Measurements from ENCODE around the gene GPANK1. TPM values are rescaled to one million over a fixed set of nuclear protein-coding genes. Genes with fewer than 3 reads are reported as not detected.
A peak's percentile ranks its signal among the peaks of the same experiment; 100 is the strongest.

GPANK1 gene
- total RNA-seq, 1 experiment from 2014 or later, result 32.0 TPM

- Histone ChIP-seq H3K4me3 (ENCODE audit: low read depth, low read length, poor library complexity, severe bottlenecking) (no peak overlapping the region), H3K4me1 (ENCODE audit: insufficient read depth, low read length, poor library complexity, severe bottlenecking) (no peaks in the 10 kb centered on the region), H3K9me3 (ENCODE audit: low read depth, low read length, poor library complexity, severe bottlenecking) (no peaks in the 10 kb centered on the region), H3K27me3 (replicated peaks; ENCODE audit: insufficient read depth, low read depth, low read length, poor library complexity) (no peaks in the 10 kb centered on the region), H3K36me3 (ENCODE audit: insufficient read depth, low read length, poor library complexity, severe bottlenecking) (peaks cover 100% of the 10 kb centered on the region), H3K27ac (ENCODE audit: low read depth, low read length, poor library complexity, severe bottlenecking) (peak overlapping the region; percentile 65)
- DNase-seq (ENCODE audit: low spot score), result no peak
- no peak for TF ChIP-seq CTCF (conservative IDR thresholded peaks at IDR 0.05; ENCODE audit: low read depth, low read length)
- no peak for TF ChIP-seq EZH2 (IDR thresholded peaks at IDR 0.05; ENCODE audit: borderline replicate concordance, low read depth, low read length, poor library complexity, severe bottlenecking)
- no TSS peak for BruUV-seq (replicated peaks)
- CTCF ChIA-PET, result no interaction called here
- intact Hi-C loops (cut with micrococcal nuclease; ENCODE audit: unreplicated experiment), result no loop called here
- POLR2A ChIA-PET (ENCODE audit: low non-redundant PET), result no interaction called here
Observed at GRCh38 chr6:31631681-31632278, 33.0 kb downstream of the GPANK1 start.

- DNase-seq (ENCODE audit: low spot score), result no peak
- TF ChIP-seq CTCF (conservative IDR thresholded peaks at IDR 0.05; ENCODE audit: low read depth, low read length) (no peak), EZH2 (IDR thresholded peaks at IDR 0.05; ENCODE audit: borderline replicate concordance, low read depth, low read length, poor library complexity, severe bottlenecking) (no peak)
- intact Hi-C loops (cut with micrococcal nuclease; ENCODE audit: unreplicated experiment), result no loop called here
- Histone ChIP-seq H3K4me3 (ENCODE audit: low read depth, low read length, poor library complexity, severe bottlenecking) (no peak overlapping the region), H3K9me3 (ENCODE audit: low read depth, low read length, poor library complexity, severe bottlenecking) (no peaks in the 10 kb centered on the region), H3K36me3 (ENCODE audit: insufficient read depth, low read length, poor library complexity, severe bottlenecking) (peaks cover 100% of the 10 kb centered on the region), H3K27me3 (replicated peaks; ENCODE audit: insufficient read depth, low read depth, low read length, poor library complexity) (no peaks in the 10 kb centered on the region), H3K4me1 (ENCODE audit: insufficient read depth, low read length, poor library complexity, severe bottlenecking) (no peaks in the 10 kb centered on the region), H3K27ac (ENCODE audit: low read depth, low read length, poor library complexity, severe bottlenecking) (no peak overlapping the region)
- TSS peak; percentile 15 for BruUV-seq (replicated peaks)
- POLR2A ChIA-PET (ENCODE audit: low non-redundant PET), result no interaction called here
- CTCF ChIA-PET, result no interaction called here
Observed at GRCh38 chr6:31631209-31631608, 33.6 kb downstream of the GPANK1 start.

- Histone ChIP-seq H3K4me1 (ENCODE audit: insufficient read depth, low read length, poor library complexity, severe bottlenecking) (no peaks in the 10 kb centered on the region), H3K27ac (ENCODE audit: low read depth, low read length, poor library complexity, severe bottlenecking) (no peak overlapping the region), H3K4me3 (ENCODE audit: low read depth, low read length, poor library complexity, severe bottlenecking) (no peak overlapping the region), H3K27me3 (replicated peaks; ENCODE audit: insufficient read depth, low read depth, low read length, poor library complexity) (no peaks in the 10 kb centered on the region), H3K36me3 (ENCODE audit: insufficient read depth, low read length, poor library complexity, severe bottlenecking) (peaks cover 100% of the 10 kb centered on the region), H3K9me3 (ENCODE audit: low read depth, low read length, poor library complexity, severe bottlenecking) (no peaks in the 10 kb centered on the region)
- ChIA-PET CTCF (no interaction called here), POLR2A (ENCODE audit: low non-redundant PET) (no interaction called here)
- DNase-seq (ENCODE audit: low spot score), result no peak
- BruUV-seq (replicated peaks), result no TSS peak
- intact Hi-C loops (cut with micrococcal nuclease; ENCODE audit: unreplicated experiment), result no loop called here
- TF ChIP-seq CTCF (conservative IDR thresholded peaks at IDR 0.05; ENCODE audit: low read depth, low read length) (no peak), EZH2 (IDR thresholded peaks at IDR 0.05; ENCODE audit: borderline replicate concordance, low read depth, low read length, poor library complexity, severe bottlenecking) (no peak)
Observed at GRCh38 chr6:31630177-31630934, 34.4 kb downstream of the GPANK1 start.

All from A673 (cell line).